Spleen (tissue), 7 donors: ENCODE results near the gene DAB2IP.

Experiments
- CTCF ChIP-seq, 11 experiments: fragments of 200-600 bp in 7 of 11; fragments of 450-650 bp in 4 of 11; sonication (generic) in 4 of 11; IDR thresholded peaks in 8 of 11; conservative IDR thresholded peaks in 3 of 11; 1 replicate in 7 of 11; 2 replicates in 4 of 11; pipeline versions ENCODE4 v1.4.0 to v1.8.0; 2016 to 2021; ENCODE audit warnings: antibody characterized with exemption in 11 of 11, inconsistent platforms in 4 of 11, mild to moderate bottlenecking in 1 of 11
- POLR2A ChIP-seq, 3 donors: fragments of 450-650 bp; IDR thresholded peaks; one replicate each; pipeline ENCODE4 v1.5.1; 2017; ENCODE audit warnings: antibody characterized with exemption in 3 of 3, mild to moderate bottlenecking in 1 of 3
- POLR2AphosphoS5 ChIP-seq, 3 donors: sonication (generic); formaldehyde crosslinking; IDR thresholded peaks; one replicate each; pipeline ENCODE4 v1.5.1; 2017; ENCODE audit warnings: antibody characterized with exemption in 3 of 3
- donor health status: DM: no; HTN: no; CAD: no; lungs with moderate emphysema.
- donor health status: DM: no; HTN: no; CAD: no.
- donor health status: DM: no; HTN: no; CAD: no.

GRCh38 chr9:121781701-121782464 lies 130.4 kb downstream of the DAB2IP start:
- TF ChIP-seq POLR2A (IDR thresholded peaks at IDR 0.05), result no peak
- no peak for TF ChIP-seq CTCF (IDR thresholded peaks at IDR 0.05 in 8 of 11, conservative IDR thresholded peaks at IDR 0.05 in 3 of 11)
- no peak for TF ChIP-seq POLR2AphosphoS5 (IDR thresholded peaks at IDR 0.05)
